ENCODE measurements around the gene ENDOG.

ENDOG gene

GRCh38 chr9:128809831-128810230 is 8.5 kb upstream of the ENDOG start:
- no peak overlapping the region for H3K4me3 ChIP-seq (ENCODE audit: low read depth, low read length)
- no peak for TF ChIP-seq CTCF (IDR thresholded peaks at IDR 0.05; ENCODE audit: low read depth, low read length, missing control alignments)
- in situ Hi-C loops (cut with HindIII; ENCODE audit: low sequenced_read_pairs) = no loop called here
- DNase-seq (ENCODE audit: low read depth) = no peak

- in situ Hi-C loops (cut with HindIII; ENCODE audit: low sequenced_read_pairs) = no loop called here
- TF ChIP-seq CTCF (IDR thresholded peaks at IDR 0.05; ENCODE audit: low read depth, low read length, missing control alignments) = no peak
- H3K4me3 ChIP-seq (ENCODE audit: low read depth, low read length) = no peak overlapping the region
- DNase-seq (ENCODE audit: low read depth) = no peak
These were observed 7.4 kb upstream of the ENDOG start for GRCh38 chr9:128810873-128811272.

GRCh38 chr9:128818839-128819715 is 777 bp downstream of the ENDOG start:
- no peak for TF ChIP-seq CTCF (IDR thresholded peaks at IDR 0.05; ENCODE audit: low read depth, low read length, missing control alignments)
- peak overlapping the region; percentile 57 for H3K4me3 ChIP-seq (ENCODE audit: low read depth, low read length)
- DNase-seq (ENCODE audit: low read depth) = no peak
- in situ Hi-C loops (cut with HindIII; ENCODE audit: low sequenced_read_pairs) = no loop called here

- no peak overlapping the region for H3K4me3 ChIP-seq (ENCODE audit: low read depth, low read length)
- in situ Hi-C loops (cut with HindIII; ENCODE audit: low sequenced_read_pairs) = no loop called here
- no peak for DNase-seq (ENCODE audit: low read depth)
- TF ChIP-seq CTCF (IDR thresholded peaks at IDR 0.05; ENCODE audit: low read depth, low read length, missing control alignments) = no peak
These were observed 1.7 kb downstream of the ENDOG start for GRCh38 chr9:128819716-128820664.

GRCh38 chr9:128820665-128821583 is 2.6 kb downstream of the ENDOG start:
- no peak for TF ChIP-seq CTCF (IDR thresholded peaks at IDR 0.05; ENCODE audit: low read depth, low read length, missing control alignments)
- H3K4me3 ChIP-seq (ENCODE audit: low read depth, low read length) = no peak overlapping the region
- DNase-seq (ENCODE audit: low read depth) = no peak
- in situ Hi-C loops (cut with HindIII; ENCODE audit: low sequenced_read_pairs) = no loop called here

Measured in astrocyte of the cerebellum (primary cell).